Left cardiac atrium (tissue), 4 donors: ENCODE results near the gene DCDC1. TPM values are rescaled to one million over a fixed set of nuclear protein-coding genes. Genes with fewer than 3 reads are reported as not detected.
"Not testable (repeated sequence)": the region's sequence is repeated elsewhere in the genome, so short reads cannot be mapped to it uniquely, and the experiment has no call there.

Source experiments
- ATAC-seq, 2 donors: fragments of 200-7000 bp; cut with Tn5 transposase; one replicate each; pipeline ENCODE4 v1.9.1; 2020; ENCODE audit warnings: mild to moderate bottlenecking in 2 of 2, moderate library complexity in 2 of 2
- DNase-seq: peaks from one replicate; pipeline ENCODE4 v3.0.0-alpha.2; 2020
- intact Hi-C, 2 donors: fragments of 100-400 bp; cut with DNase I; formaldehyde crosslinking; loops; one replicate each; pipeline versions ENCODE4 v1.14.1 to v1.15.1; 2022 to 2023
- total RNA-seq, 2 donors: library from RNA; stranded (reverse); fragmentation: NEBNext Ultra II Directional; extraction: Animal tissue kit (Norgen Biotek cat#: 25700); gene quantifications; one replicate each; pipeline ENCODE4 v1.2.1, GENCODE V29; 2021
- donor health status: DM: no; HTN: yes; CAD: no.
- donor health status: DM: no; HTN: yes; CAD: no; lungs with severe emphysema.
- donor health status: DM: yes; HTN: yes; CAD: no.
- donor health status: Dilated cardiomyopathy.

DCDC1 gene
- total RNA-seq, 2 donors from 2014 or later = 0.13 to 0.15 TPM

DNA sequence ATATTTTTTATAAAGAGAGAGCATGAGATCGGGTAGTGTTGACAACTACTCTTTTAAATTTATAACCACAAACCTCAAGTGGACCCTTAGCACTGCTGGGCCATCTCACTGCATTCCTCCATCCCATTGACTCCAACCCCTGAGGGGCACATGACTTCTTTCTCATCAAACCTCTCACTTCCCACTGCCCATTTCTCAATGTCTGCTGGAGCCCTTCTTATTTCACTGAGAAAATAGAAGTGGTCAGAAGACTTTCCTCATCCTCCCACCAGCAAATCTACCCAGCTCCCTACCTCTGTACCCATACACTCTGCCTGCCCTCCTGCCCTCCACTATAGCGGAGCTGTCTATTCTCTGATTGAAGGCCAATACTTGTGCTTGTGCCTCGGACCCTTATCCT lies 412.8 kb downstream of the DCDC1 start:
- intact Hi-C loops = no loop called here
- ATAC-seq = no peak
- DNase-seq = no peak

DNA sequence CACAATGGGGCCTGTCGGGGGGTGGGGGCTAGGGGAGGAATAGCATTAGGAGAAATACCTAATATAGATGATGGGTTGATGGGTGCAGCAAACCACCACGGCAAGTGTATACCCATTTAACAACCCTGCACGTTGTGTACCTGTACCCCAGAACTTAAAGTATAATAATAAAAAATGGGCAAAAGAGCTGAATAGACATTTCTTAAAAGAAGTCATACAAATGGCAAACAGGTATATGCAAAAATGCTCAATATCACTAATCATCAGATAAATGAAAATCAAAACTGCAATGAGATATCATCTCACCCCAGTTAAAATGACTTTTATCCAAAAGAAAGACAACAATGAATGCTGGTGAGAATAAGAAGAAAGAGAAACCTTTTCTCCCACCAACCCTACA lies 419.7 kb downstream of the DCDC1 start:
- ATAC-seq = no peak
- DNase-seq = no peak
- intact Hi-C loops = no loop called here

- DNase-seq, intact Hi-C loops, ATAC-seq: not testable (repeated sequence)
Measured at GRCh38 chr11:30947715-30948114, 421.8 kb downstream of the DCDC1 start.

DNA sequence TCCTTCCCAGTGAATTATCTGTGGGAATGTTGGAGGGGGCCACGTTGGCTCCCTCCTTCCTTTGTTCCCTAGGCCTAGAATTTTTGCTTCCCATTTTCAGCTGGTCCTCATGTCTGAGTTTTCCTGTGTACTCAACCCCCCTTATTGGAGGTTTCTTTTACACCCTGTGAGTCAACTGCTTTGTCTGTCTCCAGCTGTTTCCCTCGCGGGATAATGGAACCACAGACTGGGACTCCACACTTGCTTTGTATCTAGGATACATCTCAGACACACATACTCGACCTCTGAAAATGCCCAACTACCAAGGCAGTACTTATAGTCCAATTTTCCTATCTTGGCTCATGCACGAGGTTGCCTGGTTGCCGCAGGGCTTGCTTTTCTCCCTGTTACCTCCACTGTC lies 430.7 kb downstream of the DCDC1 start:
- ATAC-seq (peak in 1 of 2 donors; percentile 77), DNase-seq (no peak)
- intact Hi-C loops = no loop called here

GRCh38 chr11:30938171-30938570 lies 431.4 kb downstream of the DCDC1 start:
- ATAC-seq (peak in 1 of 2 donors; percentile 45), DNase-seq (no peak)
- intact Hi-C loops = no loop called here

GRCh38 chr11:30936491-30936890 lies 433.0 kb downstream of the DCDC1 start:
- intact Hi-C loops = no loop called here
- ATAC-seq = peak in 1 of 2 donors; percentile 86
- DNase-seq = no peak

DNA sequence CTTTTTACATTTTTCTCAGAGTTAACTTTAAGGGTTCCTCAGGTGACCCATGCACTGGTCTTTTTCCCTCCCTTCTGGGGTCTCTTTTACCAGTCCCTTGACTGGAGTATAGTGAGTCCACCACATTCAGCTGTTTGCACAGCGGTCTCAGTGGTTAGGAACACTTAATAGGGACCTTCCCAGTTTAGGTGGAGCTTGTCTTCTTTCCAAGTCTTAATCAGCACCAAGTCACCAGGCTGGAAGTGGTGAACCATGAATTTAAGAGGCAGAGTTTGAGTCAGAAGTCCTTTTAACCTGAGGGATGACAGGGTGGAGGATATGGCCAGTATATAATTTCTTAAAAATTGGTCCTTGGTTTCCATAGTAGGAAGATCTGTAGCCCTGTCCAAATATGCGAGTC lies 433.7 kb downstream of the DCDC1 start:
- intact Hi-C loops = no loop called here
- DNase-seq = no peak
- ATAC-seq = peak in 1 of 2 donors; percentile 33

GRCh38 chr11:30926130-30926529 lies 443.4 kb downstream of the DCDC1 start:
- intact Hi-C loops = loop anchor here in 1 of 2 donors (10.0 kb wide), 2 partner anchors 191 to 581 kb away; no protein-coding TSS in a partner anchor
- DNase-seq (no peak), ATAC-seq (no peak)

- ATAC-seq = peak in 1 of 2 donors; percentile 16
- no peak for DNase-seq
- intact Hi-C loops = loop anchor here in 1 of 2 donors (10.0 kb wide), 2 partner anchors 187 to 577 kb away; no protein-coding TSS in a partner anchor
Measured at GRCh38 chr11:30921811-30922210, 447.7 kb downstream of the DCDC1 start.

DNA sequence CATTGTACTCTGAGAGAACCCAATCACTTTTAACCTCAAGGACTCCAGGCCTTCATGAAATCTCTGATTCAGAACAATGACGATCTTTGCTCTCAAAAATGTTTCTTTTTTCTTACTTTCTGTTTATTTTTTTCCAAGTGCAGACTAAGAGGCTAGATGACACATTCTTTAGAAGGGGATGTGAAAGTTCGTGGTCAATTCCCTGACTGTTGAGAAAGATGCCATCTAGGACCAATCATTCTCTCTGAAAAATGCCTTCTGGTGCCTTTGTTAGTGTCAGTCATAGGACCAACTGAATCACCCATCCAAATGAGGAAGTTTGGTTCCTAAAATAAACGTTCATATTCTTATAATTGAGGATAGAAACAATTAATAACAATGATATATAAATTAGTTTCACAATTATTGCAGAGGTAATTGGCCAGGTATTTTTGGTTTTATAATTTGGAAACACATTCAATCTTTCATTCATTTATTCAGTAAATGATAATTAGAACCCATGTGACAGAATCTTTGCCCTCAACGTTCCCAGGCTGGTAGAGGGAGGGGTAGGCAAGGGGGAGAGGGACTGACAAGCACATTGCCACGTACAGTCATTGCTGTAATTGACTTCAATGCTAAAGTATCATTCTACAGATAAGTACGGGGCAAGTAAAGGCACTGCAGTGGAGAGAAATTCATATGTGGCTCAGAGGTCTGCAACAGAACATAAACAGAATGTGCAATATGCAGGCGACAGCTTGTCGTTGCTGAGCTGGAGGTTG lies 450.0 kb downstream of the DCDC1 start:
- intact Hi-C loops = loop anchor here (5.0 to 10.0 kb wide), 5 partner anchors 185 to 1487 kb away; no protein-coding TSS in a partner anchor
- ATAC-seq = peak in 1 of 2 donors; percentile 53
- DNase-seq = no peak

DNA sequence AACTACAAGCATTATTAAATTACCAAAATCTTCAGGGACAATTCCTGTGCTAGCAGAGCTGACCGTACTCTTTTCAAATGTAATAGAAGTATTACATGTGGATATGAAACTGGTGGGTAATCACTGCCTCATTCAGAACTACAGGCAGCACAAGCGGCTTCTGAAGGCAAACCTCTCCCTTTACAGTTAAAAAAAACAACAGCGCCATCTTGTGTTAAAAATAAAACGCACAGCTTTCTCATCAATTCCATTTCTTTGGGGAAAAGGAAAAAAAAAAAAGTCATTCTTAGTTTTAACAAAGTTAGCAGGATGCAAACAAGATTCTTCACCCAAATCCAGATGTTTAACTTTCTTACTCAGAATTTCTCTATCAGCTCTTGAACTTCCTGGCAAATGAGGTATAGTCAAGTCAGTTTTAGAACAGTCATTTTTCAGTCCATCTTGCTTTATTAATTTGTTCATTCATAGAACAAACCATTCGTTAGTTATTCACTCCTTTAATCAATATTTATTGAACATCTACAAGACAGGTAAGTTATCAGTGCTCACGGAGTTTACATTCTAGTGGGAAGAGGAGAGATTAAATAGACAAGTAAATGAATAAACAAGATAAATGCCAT lies 451.6 kb downstream of the DCDC1 start:
- intact Hi-C loops = loop anchor here in 1 of 2 donors (5.0 to 10.0 kb wide), 4 partner anchors 183 to 1486 kb away; no protein-coding TSS in a partner anchor

DNA sequence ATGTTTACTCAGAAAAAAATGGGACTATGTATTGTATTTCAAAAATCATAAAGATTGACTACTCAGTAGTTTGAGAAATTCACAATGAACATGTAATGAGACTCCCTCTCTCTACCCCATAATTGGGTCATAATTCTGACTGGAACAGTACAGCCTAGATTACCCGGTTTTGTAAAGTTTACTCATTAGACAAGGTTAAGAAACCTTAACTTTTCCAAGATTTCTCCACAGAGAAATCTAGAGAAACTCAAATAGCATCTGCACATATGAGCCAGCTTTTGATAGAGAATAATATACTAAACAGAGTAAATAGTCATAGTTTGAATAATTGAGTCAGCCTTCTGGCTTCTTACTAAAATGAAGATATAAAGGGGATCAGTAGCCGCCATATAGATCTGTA lies 452.3 kb downstream of the DCDC1 start:
- intact Hi-C loops = loop anchor here in 1 of 2 donors (5.0 to 10.0 kb wide), 4 partner anchors 182 to 1485 kb away; no protein-coding TSS in a partner anchor
- DNase-seq = no peak

More for the DNA sequence above, 451.6 kb downstream of the DCDC1 start:
- DNase-seq = no peak
- ATAC-seq = peak; percentile 47 to 59

DNA sequence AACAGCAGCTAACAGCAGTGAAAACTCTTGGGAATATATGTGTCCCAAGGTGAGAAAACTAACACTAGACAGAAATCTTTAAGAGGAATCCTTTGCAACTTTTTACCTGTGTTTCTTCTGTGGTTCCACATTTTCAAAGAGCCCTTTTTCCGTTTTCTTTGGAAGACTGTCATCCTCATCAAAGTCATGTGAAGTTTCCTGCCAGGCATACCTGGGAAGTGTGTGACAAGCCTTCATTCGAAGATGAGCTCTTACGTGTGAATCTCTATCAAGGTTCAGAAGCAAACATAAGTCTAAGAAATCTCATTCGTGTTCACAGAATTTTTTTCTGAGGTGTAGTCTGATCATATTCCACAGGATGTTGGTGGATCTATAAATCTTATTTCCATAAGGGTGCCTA lies 452.8 kb downstream of the DCDC1 start:
- intact Hi-C loops = loop anchor here in 1 of 2 donors (5.0 to 10.0 kb wide), 4 partner anchors 182 to 1484 kb away; no protein-coding TSS in a partner anchor
- ATAC-seq (no peak), DNase-seq (no peak)

More for the DNA sequence above, 452.3 kb downstream of the DCDC1 start:
- no peak for ATAC-seq

- intact Hi-C loops = loop anchor here in 1 of 2 donors (5.0 to 10.0 kb wide), 3 partner anchors 57 to 789 kb away; no protein-coding TSS in a partner anchor
Measured at GRCh38 chr11:30914143-30914762, 455.3 kb downstream of the DCDC1 start.

DNA sequence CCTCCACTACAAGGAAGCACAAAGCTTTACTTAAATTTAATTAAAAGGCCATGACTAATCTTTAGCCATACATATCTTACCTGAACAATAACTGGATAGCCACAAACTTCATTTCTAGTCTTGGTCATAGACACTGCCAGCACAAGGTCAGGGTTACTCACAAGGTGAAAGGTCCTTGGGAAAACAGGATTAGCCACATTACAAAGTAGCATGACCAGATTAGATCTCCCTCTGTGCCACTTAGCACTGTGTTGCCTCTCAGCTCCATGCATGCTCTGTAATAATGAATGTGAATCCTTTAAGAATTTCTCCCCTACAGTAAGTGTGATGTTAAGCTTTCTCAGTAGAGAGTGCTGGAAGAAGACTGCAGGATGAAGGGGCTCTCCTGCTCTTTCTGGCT lies 458.3 kb downstream of the DCDC1 start:
- intact Hi-C loops = loop anchor here in 1 of 2 donors (5.0 to 10.0 kb wide), 3 partner anchors 54 to 786 kb away; no protein-coding TSS in a partner anchor
- DNase-seq (no peak), ATAC-seq (no peak)

More at GRCh38 chr11:30914143-30914762, 455.3 kb downstream of the DCDC1 start:
- peak; percentile 86 to 91 for ATAC-seq
- DNase-seq = peak; percentile 70

DNA sequence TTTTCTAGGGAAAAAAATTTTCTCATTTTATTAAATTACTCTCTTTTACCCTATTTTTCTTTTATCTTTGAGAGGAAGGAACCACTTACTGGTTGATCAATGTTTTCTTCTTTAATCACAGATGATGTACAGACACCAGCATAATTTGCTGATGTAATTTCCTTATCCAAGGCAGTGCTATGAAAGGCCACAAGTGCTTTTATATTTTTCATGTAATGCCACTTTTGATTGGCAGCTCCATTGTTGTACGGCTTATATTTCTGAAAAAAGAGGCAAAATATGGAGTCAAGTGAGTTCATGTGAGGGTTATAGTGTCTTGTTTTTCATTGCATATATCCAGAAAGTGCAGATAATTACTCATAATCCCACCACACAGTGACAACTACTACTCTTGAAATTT lies 460.7 kb downstream of the DCDC1 start:
- no peak for ATAC-seq
- intact Hi-C loops = no loop called here
- no peak for DNase-seq

- no peak for ATAC-seq
Measured at GRCh38 chr11:30908272-30908671, 461.3 kb downstream of the DCDC1 start.

DNA sequence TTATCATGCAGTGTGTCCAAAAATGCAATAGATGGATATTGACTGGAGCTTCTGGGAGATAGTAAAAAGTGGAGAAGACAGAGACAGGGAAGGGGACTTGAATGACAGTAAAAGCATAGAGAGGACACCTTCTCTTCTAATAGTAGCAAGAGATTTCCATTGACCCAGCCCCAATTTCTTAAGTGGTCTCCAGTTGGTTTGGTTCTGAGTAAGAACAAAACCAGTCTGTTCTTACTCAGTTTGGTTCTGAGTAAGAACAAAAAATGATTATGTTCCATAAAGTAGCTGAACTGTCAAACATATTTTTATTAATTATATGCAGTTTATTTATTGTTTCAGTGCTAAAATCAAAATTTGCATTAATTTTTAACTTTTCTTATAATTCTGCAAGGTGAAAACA lies 466.6 kb downstream of the DCDC1 start:
- intact Hi-C loops = no loop called here
- DNase-seq (no peak), ATAC-seq (no peak)

More at GRCh38 chr11:30908272-30908671, 461.3 kb downstream of the DCDC1 start:
- intact Hi-C loops = no loop called here
- no peak for DNase-seq

DNA sequence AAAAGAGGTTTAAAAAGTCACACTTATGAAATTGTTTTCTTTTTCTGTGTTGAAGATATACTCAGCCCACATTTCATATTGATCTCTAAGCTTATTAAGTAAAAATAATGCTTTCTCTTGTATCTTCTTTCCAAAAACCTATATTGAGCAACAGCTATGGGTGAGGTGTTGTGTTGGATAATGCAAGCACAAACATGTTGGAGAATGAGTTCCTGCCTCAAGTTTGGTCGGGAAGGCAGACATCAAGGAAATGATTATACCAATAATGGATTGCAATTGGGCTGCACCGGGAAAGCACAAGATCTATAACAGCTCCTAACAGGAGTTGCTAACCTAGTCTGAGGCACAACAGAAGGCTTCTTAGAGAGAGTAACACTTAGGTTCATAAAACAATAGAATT lies 474.5 kb downstream of the DCDC1 start:
- DNase-seq (no peak), ATAC-seq (no peak)
- intact Hi-C loops = no loop called here
